Astrocyte of the spinal cord (primary cell): ENCODE results near the gene SMIM22.
"Not testable (repeated sequence)": the region's sequence is repeated elsewhere in the genome, so short reads cannot be mapped to it uniquely, and the experiment has no call there.

Source experiments
- DNase-seq: peaks from one replicate; pipeline ENCODE4 v3.0.0; 2011; ENCODE audit warnings: low read depth, low spot score
- H3K4me3 ChIP-seq: 2 replicates; pipeline ENCODE4 v1.5.1; 2011; ENCODE audit warnings: low read depth, mild to moderate bottlenecking, low read length, moderate library complexity
- CTCF ChIP-seq: IDR thresholded peaks from 2 replicates; pipeline ENCODE4 v1.5.1; 2012; ENCODE audit warnings: low read depth, mild to moderate bottlenecking, low read length, inconsistent platforms
- in situ Hi-C: cut with HindIII; loops from 2 replicates; pipeline ENCODE4 v1.10.0; 2017; ENCODE audit warnings: low sequenced_read_pairs

SMIM22 gene

GRCh38 chr16:4777339-4778049 is 17.7 kb upstream of the SMIM22 start:
- no peak overlapping the region for H3K4me3 ChIP-seq
- no peak for TF ChIP-seq CTCF
- DNase-seq, result no peak
- in situ Hi-C loops, result no loop called here

- no peak for TF ChIP-seq CTCF
- in situ Hi-C loops, result no loop called here
- H3K4me3 ChIP-seq, result no peak overlapping the region
- DNase-seq, result no peak
Measured at GRCh38 chr16:4778050-4778392, 17.1 kb upstream of the SMIM22 start.

DNA sequence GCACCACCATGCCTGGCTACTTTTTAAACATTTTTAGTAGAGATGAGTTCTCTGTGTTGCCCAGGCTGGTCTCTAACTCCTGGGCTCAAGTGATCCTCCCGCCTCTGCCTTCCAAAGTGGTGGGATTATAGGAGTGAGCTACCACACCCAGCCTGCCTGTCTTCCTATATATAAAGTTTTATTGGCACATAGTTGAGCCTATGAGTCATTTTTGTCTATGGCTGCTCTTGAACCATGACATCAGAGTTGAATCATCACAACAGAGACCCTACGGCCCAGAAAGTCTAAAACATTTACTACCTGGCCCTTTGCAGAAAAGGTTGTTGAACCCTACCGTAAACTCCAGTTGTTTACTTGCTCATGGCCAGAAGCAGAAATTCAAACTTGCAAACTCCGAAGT is 14.9 kb upstream of the SMIM22 start:
- no peak overlapping the region for H3K4me3 ChIP-seq
- no peak for DNase-seq
- in situ Hi-C loops, result no loop called here
- no peak for TF ChIP-seq CTCF

- TF ChIP-seq CTCF, result no peak
- H3K4me3 ChIP-seq, result no peak overlapping the region
- in situ Hi-C loops, result no loop called here
- DNase-seq, result no peak
Measured at GRCh38 chr16:4783251-4783950, 11.8 kb upstream of the SMIM22 start.

GRCh38 chr16:4783951-4784336 is 11.2 kb upstream of the SMIM22 start:
- in situ Hi-C loops, result no loop called here

GRCh38 chr16:4784444-4784987 is 10.7 kb upstream of the SMIM22 start:
- H3K4me3 ChIP-seq, in situ Hi-C loops, DNase-seq: not testable (repeated sequence)

More at GRCh38 chr16:4783951-4784336, 11.2 kb upstream of the SMIM22 start:
- no peak for TF ChIP-seq CTCF
- no peak for DNase-seq
- H3K4me3 ChIP-seq, result no peak overlapping the region
